ENCODE measurements around the gene POLR2L.
A peak's percentile ranks its signal among the peaks of the same experiment; 100 is the strongest.

DNA sequence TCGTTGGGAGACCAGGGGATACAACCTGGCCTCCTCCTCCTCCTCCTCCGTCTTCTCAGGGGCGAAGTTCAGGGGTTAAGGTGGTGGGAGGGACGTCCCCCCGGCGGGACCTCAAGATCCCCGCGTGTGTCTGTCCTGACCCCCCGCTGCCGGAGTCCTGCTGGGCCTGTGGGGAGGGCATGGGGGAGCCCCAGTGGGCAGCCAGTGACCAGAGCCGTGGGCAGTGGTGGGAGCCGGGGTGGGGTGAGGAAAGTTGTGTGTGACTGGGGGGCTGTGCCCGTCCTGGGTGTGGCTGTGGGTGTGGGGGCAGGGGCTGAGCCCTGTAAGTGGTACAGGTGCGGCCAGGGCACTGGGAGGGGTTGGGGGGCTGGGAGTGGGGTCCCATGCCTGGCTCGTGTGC lies 10.4 kb upstream of the POLR2L start:
- TF ChIP-seq POLR2AphosphoS5 (IDR thresholded peaks at IDR 0.05) (peak in 1 of 3 donors; percentile 24), POLR2A (IDR thresholded peaks at IDR 0.05) (no peak)
- TF ChIP-seq, protein P1, sequence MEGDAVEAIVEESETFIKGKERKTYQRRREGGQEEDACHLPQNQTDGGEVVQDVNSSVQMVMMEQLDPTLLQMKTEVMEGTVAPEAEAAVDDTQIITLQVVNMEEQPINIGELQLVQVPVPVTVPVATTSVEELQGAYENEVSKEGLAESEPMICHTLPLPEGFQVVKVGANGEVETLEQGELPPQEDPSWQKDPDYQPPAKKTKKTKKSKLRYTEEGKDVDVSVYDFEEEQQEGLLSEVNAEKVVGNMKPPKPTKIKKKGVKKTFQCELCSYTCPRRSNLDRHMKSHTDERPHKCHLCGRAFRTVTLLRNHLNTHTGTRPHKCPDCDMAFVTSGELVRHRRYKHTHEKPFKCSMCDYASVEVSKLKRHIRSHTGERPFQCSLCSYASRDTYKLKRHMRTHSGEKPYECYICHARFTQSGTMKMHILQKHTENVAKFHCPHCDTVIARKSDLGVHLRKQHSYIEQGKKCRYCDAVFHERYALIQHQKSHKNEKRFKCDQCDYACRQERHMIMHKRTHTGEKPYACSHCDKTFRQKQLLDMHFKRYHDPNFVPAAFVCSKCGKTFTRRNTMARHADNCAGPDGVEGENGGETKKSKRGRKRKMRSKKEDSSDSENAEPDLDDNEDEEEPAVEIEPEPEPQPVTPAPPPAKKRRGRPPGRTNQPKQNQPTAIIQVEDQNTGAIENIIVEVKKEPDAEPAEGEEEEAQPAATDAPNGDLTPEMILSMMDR (IDR thresholded peaks at IDR 0.05 in 8 of 11, conservative IDR thresholded peaks at IDR 0.05 in 3 of 11) = no peak

All from spleen (tissue), 7 donors.